Mesendoderm (in vitro differentiated cells): Measurements from ENCODE around the gene MS4A4A.

Experiments
- DNase-seq: peaks from one replicate; pipeline ENCODE4 v3.0.0; 2013
- H2AK5ac ChIP-seq: 2 replicates; pipeline ENCODE4 v1.6.1; 2013; ENCODE audit warnings: low read length, inconsistent platforms
- H2BK120ac ChIP-seq: 2 replicates; pipeline ENCODE4 v1.6.1; 2013; ENCODE audit warnings: low read depth, mild to moderate bottlenecking, low read length, moderate library complexity, mixed read lengths
- H2BK15ac ChIP-seq: replicated peaks from 2 replicates; pipeline ENCODE4 v1.6.1; 2013; ENCODE audit warnings: low read depth, mild to moderate bottlenecking, moderate library complexity
- H2BK5ac ChIP-seq: 2 replicates; pipeline ENCODE4 v1.6.1; 2013; ENCODE audit warnings: low read length, inconsistent platforms
- H3K18ac ChIP-seq: 2 replicates; pipeline ENCODE4 v1.6.1; 2013; ENCODE audit warnings: mild to moderate bottlenecking, low read length, mixed read lengths
- H3K23ac ChIP-seq: one replicate; pipeline ENCODE4 v1.6.1; 2013; ENCODE audit warnings: low read length
- H3K27ac ChIP-seq: 2 replicates; pipeline ENCODE4 v1.5.1; 2013; ENCODE audit warnings: low read depth, mild to moderate bottlenecking, inconsistent platforms, low read length, moderate library complexity
- H3K27me3 ChIP-seq: 2 replicates; pipeline ENCODE4 v1.6.1; 2013; ENCODE audit warnings: low read length, control low read depth, mild to moderate bottlenecking, inconsistent platforms; ENCODE audit not compliant: insufficient read depth, poor library complexity
- H3K36me3 ChIP-seq: 2 replicates; pipeline ENCODE4 v1.6.1; 2013; ENCODE audit warnings: low read length, inconsistent platforms; ENCODE audit not compliant: control insufficient read depth, insufficient read depth
- H3K4ac ChIP-seq: one replicate; pipeline ENCODE4 v1.6.1; 2013; ENCODE audit warnings: low read depth, mild to moderate bottlenecking, low read length, moderate library complexity
- H3K4me1 ChIP-seq: 2 replicates; pipeline ENCODE4 v1.6.1; 2013; ENCODE audit warnings: low read depth, low read length, inconsistent platforms; ENCODE audit not compliant: control insufficient read depth
- H3K4me2 ChIP-seq: 2 replicates; pipeline ENCODE4 v1.6.1; 2013; ENCODE audit warnings: low read length
- H3K4me3 ChIP-seq: 2 replicates; pipeline ENCODE4 v1.5.1; 2013; ENCODE audit warnings: mild to moderate bottlenecking, low read length
- H3K56ac ChIP-seq: one replicate; pipeline ENCODE4 v1.6.1; 2013; ENCODE audit warnings: low read length
- H3K79me1 ChIP-seq: 2 replicates; pipeline ENCODE4 v1.6.1; 2013; ENCODE audit warnings: low read length, inconsistent platforms
- H3K79me2 ChIP-seq: 2 replicates; pipeline ENCODE4 v1.6.1; 2013; ENCODE audit warnings: mild to moderate bottlenecking, low read length; ENCODE audit not compliant: control insufficient read depth, insufficient read depth
- H3K9ac ChIP-seq: 2 replicates; pipeline ENCODE4 v1.6.1; 2013; ENCODE audit warnings: low read length, inconsistent platforms
- H4K5ac ChIP-seq: one replicate; pipeline ENCODE4 v1.6.1; 2013; ENCODE audit warnings: low read length
- H4K8ac ChIP-seq: one replicate; pipeline ENCODE4 v1.6.1; 2013; ENCODE audit warnings: low read depth, mild to moderate bottlenecking, control low read depth, low read length, moderate library complexity
- WGBS: extraction: QIAGEN DNeasy Blood & Tissue Kit; methylation state at CpG from one replicate; pipeline ENCODE4 v1.1.7; 2013; ENCODE audit warnings: low lambda C conversion rate, missing lambda C conversion rate; ENCODE audit not compliant: insufficient coverage; ENCODE audit errors: extremely low coverage; 5-methylcytosine and 5-hydroxymethylcytosine counted together

MS4A4A gene

GRCh38 chr11:60344146-60344545 is 63.7 kb downstream of the MS4A4A start:
- H3K79me1 ChIP-seq = no peaks in the 10 kb centered on the region
- no peak overlapping the region for H3K18ac ChIP-seq
- H3K27ac ChIP-seq = no peak overlapping the region
- no peak overlapping the region for H3K4me3 ChIP-seq
- no peak overlapping the region for H2BK120ac ChIP-seq
- no peaks in the 10 kb centered on the region for H3K27me3 ChIP-seq
- no peak overlapping the region for H3K23ac ChIP-seq
- no peak overlapping the region for H4K5ac ChIP-seq
- H2BK5ac ChIP-seq = no peak overlapping the region
- no peaks in the 10 kb centered on the region for H3K36me3 ChIP-seq
- no peak overlapping the region for H3K9ac ChIP-seq
- no peak overlapping the region for H2AK5ac ChIP-seq
- DNase-seq = no peak
- H2BK15ac ChIP-seq = no peak overlapping the region
- no CpG with 5 or more reads among the region's 2 CpGs for WGBS
- H3K4ac ChIP-seq = no peak overlapping the region
- no peaks in the 10 kb centered on the region for H3K4me1 ChIP-seq
- no peak overlapping the region for H3K4me2 ChIP-seq
- H3K56ac ChIP-seq = no peak overlapping the region
- H4K8ac ChIP-seq = no peak overlapping the region
- H3K79me2 ChIP-seq = no peaks in the 10 kb centered on the region

- Histone ChIP-seq H4K8ac (no peak overlapping the region), H2AK5ac (no peak overlapping the region), H3K56ac (no peak overlapping the region), H3K79me1 (no peaks in the 10 kb centered on the region), H4K5ac (no peak overlapping the region), H3K4me3 (no peak overlapping the region), H3K27me3 (no peaks in the 10 kb centered on the region), H3K4me1 (no peaks in the 10 kb centered on the region), H3K79me2 (no peaks in the 10 kb centered on the region), H3K27ac (no peak overlapping the region), H3K18ac (no peak overlapping the region), H2BK5ac (no peak overlapping the region), H3K9ac (no peak overlapping the region), H3K4ac (no peak overlapping the region), H3K23ac (no peak overlapping the region), H3K4me2 (no peak overlapping the region), H3K36me3 (no peaks in the 10 kb centered on the region), H2BK120ac (no peak overlapping the region), H2BK15ac (no peak overlapping the region)
- peak; percentile 59 for DNase-seq
Observed at GRCh38 chr11:60345489-60345888, 65.0 kb downstream of the MS4A4A start.

GRCh38 chr11:60347084-60347797 is 66.8 kb downstream of the MS4A4A start:
- H3K36me3 ChIP-seq = no peaks in the 10 kb centered on the region
- H2BK15ac ChIP-seq = no peak overlapping the region
- H4K8ac ChIP-seq = no peak overlapping the region
- no peak overlapping the region for H3K27ac ChIP-seq
- H2BK120ac ChIP-seq = no peak overlapping the region
- no peak overlapping the region for H4K5ac ChIP-seq
- no peak overlapping the region for H3K4me3 ChIP-seq
- WGBS = no CpG with 5 or more reads among the region's 2 CpGs
- H3K27me3 ChIP-seq = no peaks in the 10 kb centered on the region
- H3K4me1 ChIP-seq = no peaks in the 10 kb centered on the region
- H3K79me1 ChIP-seq = no peaks in the 10 kb centered on the region
- H2BK5ac ChIP-seq = no peak overlapping the region
- H3K79me2 ChIP-seq = no peaks in the 10 kb centered on the region
- H3K9ac ChIP-seq = no peak overlapping the region
- no peak overlapping the region for H3K4ac ChIP-seq
- no peak overlapping the region for H2AK5ac ChIP-seq
- no peak overlapping the region for H3K18ac ChIP-seq
- no peak for DNase-seq
- H3K23ac ChIP-seq = no peak overlapping the region
- no peak overlapping the region for H3K56ac ChIP-seq
- H3K4me2 ChIP-seq = no peak overlapping the region

- no peak overlapping the region for H4K8ac ChIP-seq
- H3K18ac ChIP-seq = no peak overlapping the region
- H2BK15ac ChIP-seq = no peak overlapping the region
- H3K23ac ChIP-seq = no peak overlapping the region
- no peak overlapping the region for H3K4me3 ChIP-seq
- H2BK5ac ChIP-seq = no peak overlapping the region
- no peaks in the 10 kb centered on the region for H3K79me2 ChIP-seq
- no peak overlapping the region for H2BK120ac ChIP-seq
- H3K27ac ChIP-seq = no peak overlapping the region
- WGBS = no CpG with 5 or more reads among the region's 2 CpGs
- no peak overlapping the region for H3K56ac ChIP-seq
- H3K4me2 ChIP-seq = no peak overlapping the region
- H3K36me3 ChIP-seq = no peaks in the 10 kb centered on the region
- DNase-seq = peak; percentile 50
- no peak overlapping the region for H2AK5ac ChIP-seq
- no peak overlapping the region for H3K4ac ChIP-seq
- no peak overlapping the region for H3K9ac ChIP-seq
- H3K4me1 ChIP-seq = no peaks in the 10 kb centered on the region
- H3K79me1 ChIP-seq = no peaks in the 10 kb centered on the region
- no peaks in the 10 kb centered on the region for H3K27me3 ChIP-seq
- H4K5ac ChIP-seq = no peak overlapping the region
Observed at GRCh38 chr11:60348116-60348515, 67.7 kb downstream of the MS4A4A start.

- Histone ChIP-seq H3K27ac (no peak overlapping the region), H3K27me3 (no peaks in the 10 kb centered on the region), H2BK15ac (no peak overlapping the region), H2AK5ac (no peak overlapping the region), H3K79me1 (no peaks in the 10 kb centered on the region), H3K36me3 (no peaks in the 10 kb centered on the region), H2BK5ac (no peak overlapping the region), H3K4me1 (no peaks in the 10 kb centered on the region), H2BK120ac (no peak overlapping the region), H3K23ac (no peak overlapping the region), H4K5ac (no peak overlapping the region), H4K8ac (no peak overlapping the region), H3K9ac (no peak overlapping the region), H3K4ac (no peak overlapping the region), H3K56ac (no peak overlapping the region), H3K4me2 (no peak overlapping the region), H3K18ac (no peak overlapping the region), H3K4me3 (no peak overlapping the region), H3K79me2 (no peaks in the 10 kb centered on the region)
- DNase-seq = no peak
- WGBS = no CpG with 5 or more reads among the region's 1 CpG
Observed at GRCh38 chr11:60349990-60350389, 69.5 kb downstream of the MS4A4A start.

GRCh38 chr11:60357771-60358170 is 77.3 kb downstream of the MS4A4A start:
- H3K4ac ChIP-seq = no peak overlapping the region
- no peak overlapping the region for H3K56ac ChIP-seq
- H3K4me3 ChIP-seq = no peak overlapping the region
- no peak overlapping the region for H2BK15ac ChIP-seq
- H3K27ac ChIP-seq = no peak overlapping the region
- H3K79me1 ChIP-seq = no peaks in the 10 kb centered on the region
- no peak overlapping the region for H4K8ac ChIP-seq
- no peaks in the 10 kb centered on the region for H3K79me2 ChIP-seq
- no peak overlapping the region for H4K5ac ChIP-seq
- H3K27me3 ChIP-seq = no peaks in the 10 kb centered on the region
- H3K36me3 ChIP-seq = no peaks in the 10 kb centered on the region
- H3K9ac ChIP-seq = no peak overlapping the region
- no peaks in the 10 kb centered on the region for H3K4me1 ChIP-seq
- H2BK5ac ChIP-seq = no peak overlapping the region
- H2AK5ac ChIP-seq = no peak overlapping the region
- no peak for DNase-seq
- no peak overlapping the region for H3K23ac ChIP-seq
- H3K4me2 ChIP-seq = no peak overlapping the region
- H2BK120ac ChIP-seq = no peak overlapping the region
- no CpG with 5 or more reads among the region's 2 CpGs for WGBS
- no peak overlapping the region for H3K18ac ChIP-seq
